NK-92 (cell line): ENCODE data around the gene CPLX1.
"Not testable (repeated sequence)": the region's sequence is repeated elsewhere in the genome, so short reads cannot be mapped to it uniquely, and the experiment has no call there.

Experiments used
- DNase-seq: peaks from one replicate; lab custom pipeline; 2025; ENCODE audit not compliant: unreplicated experiment; lab: John Stamatoyannopoulos, UW

Gene CPLX1

GRCh38 chr4:821181-821591 is 4.7 kb downstream of the CPLX1 start:
- DNase-seq: no peak

- DNase-seq: no peak
Observed at GRCh38 chr4:820230-821172, 5.4 kb downstream of the CPLX1 start.

GRCh38 chr4:819401-820229 is 6.3 kb downstream of the CPLX1 start:
- no peak for DNase-seq

GRCh38 chr4:818106-818921 is 7.6 kb downstream of the CPLX1 start:
- DNase-seq: no peak

- no peak for DNase-seq
Observed at GRCh38 chr4:815464-816146, 10.3 kb downstream of the CPLX1 start.

- DNase-seq: no peak
Observed at GRCh38 chr4:814312-814850, 11.5 kb downstream of the CPLX1 start.

GRCh38 chr4:813900-814299 is 12.0 kb downstream of the CPLX1 start:
- no peak for DNase-seq

GRCh38 chr4:808860-809570 is 16.9 kb downstream of the CPLX1 start:
- no peak for DNase-seq

GRCh38 chr4:807792-808191 is 18.1 kb downstream of the CPLX1 start:
- no peak for DNase-seq

- not testable (repeated sequence) for DNase-seq
Observed at GRCh38 chr4:806979-807378, 18.9 kb downstream of the CPLX1 start.

GRCh38 chr4:804804-805203 is 21.1 kb downstream of the CPLX1 start:
- no peak for DNase-seq

- no peak for DNase-seq
Observed at GRCh38 chr4:803884-804283, 22.0 kb downstream of the CPLX1 start.

GRCh38 chr4:801436-802124 is 24.3 kb downstream of the CPLX1 start:
- no peak for DNase-seq

- DNase-seq: no peak
Observed at GRCh38 chr4:797066-797465, 28.9 kb downstream of the CPLX1 start.

- DNase-seq: no peak
Observed at GRCh38 chr4:796206-796605, 29.7 kb downstream of the CPLX1 start.

GRCh38 chr4:795726-796119 is 30.2 kb downstream of the CPLX1 start:
- no peak for DNase-seq

GRCh38 chr4:794900-795725 is 30.8 kb downstream of the CPLX1 start:
- DNase-seq: no peak

GRCh38 chr4:793941-794621 is 31.8 kb downstream of the CPLX1 start:
- no peak for DNase-seq
